HepG2 (cell line): Measurements from ENCODE around the gene CEMP1. TPM values are rescaled to one million over a fixed set of nuclear protein-coding genes. Genes with fewer than 3 reads are reported as not detected.

Experiments
- AGO2 ChIP-seq: fragments of 200-400 bp; formaldehyde crosslinking; optimal IDR thresholded peaks from 2 replicates; pipeline ENCODE3; 2017; ENCODE audit warnings: mild to moderate bottlenecking, low read depth, low read length, moderate library complexity
- DPF2 ChIP-seq: sonication (generic); formaldehyde crosslinking; IDR thresholded peaks from 2 replicates; pipeline ENCODE4 v1.4.0; 2020; ENCODE audit warnings: mild to moderate bottlenecking, low read depth, missing genetic modification reagents, borderline replicate concordance
- MTF2 ChIP-seq: sonication (generic); formaldehyde crosslinking; IDR thresholded peaks from 2 replicates; pipeline ENCODE4 v1.5.0; 2020; ENCODE audit warnings: missing genetic modification reagents, borderline replicate concordance
- SAFB2 ChIP-seq: sonication (generic); formaldehyde crosslinking; IDR thresholded peaks from 2 replicates; pipeline ENCODE4 v1.5.1; 2020; ENCODE audit warnings: missing genetic modification reagents, low read depth, mild to moderate bottlenecking, borderline replicate concordance
- SETDB1 ChIP-seq: sonication (generic); formaldehyde crosslinking; IDR thresholded peaks from 2 replicates; pipeline ENCODE4 v1.5.1; 2020; ENCODE audit warnings: missing genetic modification reagents, mild to moderate bottlenecking, borderline replicate concordance
- SMAD9 ChIP-seq: sonication (generic); formaldehyde crosslinking; IDR thresholded peaks from 2 replicates; pipeline ENCODE4 v1.5.1; 2020; ENCODE audit warnings: mild to moderate bottlenecking, missing genetic modification reagents
- ZBTB38 ChIP-seq: sonication (generic); formaldehyde crosslinking; IDR thresholded peaks from 2 replicates; pipeline ENCODE4 v1.5.1; 2020; ENCODE audit warnings: mild to moderate bottlenecking, missing genetic modification reagents
- ZFP82 ChIP-seq: sonication (generic); formaldehyde crosslinking; IDR thresholded peaks from 2 replicates; pipeline ENCODE4 v1.5.1; 2020; ENCODE audit warnings: mild to moderate bottlenecking, missing genetic modification reagents, borderline replicate concordance
- ZNF251 ChIP-seq: sonication (generic); formaldehyde crosslinking; IDR thresholded peaks from 2 replicates; pipeline ENCODE4 v1.9.0; 2021; ENCODE audit warnings: mild to moderate bottlenecking, missing genetic modification reagents
- ZNF407 ChIP-seq: sonication (generic); formaldehyde crosslinking; IDR thresholded peaks from one replicate; pipeline ENCODE4 v1.5.1; 2020; ENCODE audit warnings: mild to moderate bottlenecking, missing genetic modification reagents; ENCODE audit errors: not compliant biosample characterization
- ZNF552 ChIP-seq: sonication (generic); formaldehyde crosslinking; IDR thresholded peaks from 2 replicates; pipeline ENCODE4 v1.9.0; 2022; ENCODE audit warnings: missing genetic modification reagents, mild to moderate bottlenecking, borderline replicate concordance
- ZNF770 ChIP-seq: sonication (generic); formaldehyde crosslinking; IDR thresholded peaks from 2 replicates; pipeline ENCODE4 v1.5.0; 2020; ENCODE audit warnings: mild to moderate bottlenecking, missing genetic modification reagents
- ZNF839 ChIP-seq: sonication (generic); formaldehyde crosslinking; IDR thresholded peaks from 2 replicates; pipeline ENCODE4 v1.4.0; 2020; ENCODE audit warnings: missing genetic modification reagents, mild to moderate bottlenecking, borderline replicate concordance
- polyA plus RNA-seq, 8 experiments: library from polyadenylated mRNA; depleted of rRNA in 3 of 8; stranded (reverse) in 7 of 8; unstranded in 1 of 8; fragments of >200 nt; fragmentation: Illumina TruSeq in 4 of 8; extraction: Trizol in 4 of 8; gene quantifications; 2 replicates each; pipeline versions ENCODE4 v1.2.1 to v1.2.3, GENCODE V29; 2011 to 2016; ENCODE audit warnings: low read depth in 4 of 8, missing spikeins in 1 of 8, mixed read lengths in 1 of 8; ENCODE audit not compliant: insufficient read depth in 1 of 8
- total RNA-seq, 5 experiments: library from RNA; depleted of rRNA; stranded (reverse); fragments of >200 nt; fragmentation: Illumina TruSeq; extraction: Trizol; gene quantifications; 2 replicates each; pipeline ENCODE4 v1.2.3, GENCODE V29; 2016; ENCODE audit warnings: low read depth in 1 of 5
- TF ChIP-seq, protein P1 (sequence below): sonication (generic); formaldehyde crosslinking; IDR thresholded peaks from 2 replicates; pipeline ENCODE4 v1.4.0; 2020; ENCODE audit warnings: low read depth, missing genetic modification reagents

CEMP1 gene
- total and polyA plus RNA-seq, 2 of the 13 experiments (the other 11 are each of a cell fraction or from before 2014, with no cell fraction given), result not detected

- TF ChIP-seq ZNF407 (CRISPR knock-in tag) (no peak), SETDB1 (CRISPR knock-in tag) (no peak), ZNF770 (CRISPR knock-in tag) (no peak), ZNF251 (CRISPR knock-in tag) (no peak), AGO2 (no peak), SMAD9 (CRISPR knock-in tag) (no peak), MTF2 (CRISPR knock-in tag) (no peak), DPF2 (CRISPR knock-in tag) (no peak), SAFB2 (CRISPR knock-in tag) (no peak), ZBTB38 (peak; percentile 82), ZFP82 (no peak), ZNF552 (no peak), ZNF839 (no peak)
- TF ChIP-seq, protein P1, sequence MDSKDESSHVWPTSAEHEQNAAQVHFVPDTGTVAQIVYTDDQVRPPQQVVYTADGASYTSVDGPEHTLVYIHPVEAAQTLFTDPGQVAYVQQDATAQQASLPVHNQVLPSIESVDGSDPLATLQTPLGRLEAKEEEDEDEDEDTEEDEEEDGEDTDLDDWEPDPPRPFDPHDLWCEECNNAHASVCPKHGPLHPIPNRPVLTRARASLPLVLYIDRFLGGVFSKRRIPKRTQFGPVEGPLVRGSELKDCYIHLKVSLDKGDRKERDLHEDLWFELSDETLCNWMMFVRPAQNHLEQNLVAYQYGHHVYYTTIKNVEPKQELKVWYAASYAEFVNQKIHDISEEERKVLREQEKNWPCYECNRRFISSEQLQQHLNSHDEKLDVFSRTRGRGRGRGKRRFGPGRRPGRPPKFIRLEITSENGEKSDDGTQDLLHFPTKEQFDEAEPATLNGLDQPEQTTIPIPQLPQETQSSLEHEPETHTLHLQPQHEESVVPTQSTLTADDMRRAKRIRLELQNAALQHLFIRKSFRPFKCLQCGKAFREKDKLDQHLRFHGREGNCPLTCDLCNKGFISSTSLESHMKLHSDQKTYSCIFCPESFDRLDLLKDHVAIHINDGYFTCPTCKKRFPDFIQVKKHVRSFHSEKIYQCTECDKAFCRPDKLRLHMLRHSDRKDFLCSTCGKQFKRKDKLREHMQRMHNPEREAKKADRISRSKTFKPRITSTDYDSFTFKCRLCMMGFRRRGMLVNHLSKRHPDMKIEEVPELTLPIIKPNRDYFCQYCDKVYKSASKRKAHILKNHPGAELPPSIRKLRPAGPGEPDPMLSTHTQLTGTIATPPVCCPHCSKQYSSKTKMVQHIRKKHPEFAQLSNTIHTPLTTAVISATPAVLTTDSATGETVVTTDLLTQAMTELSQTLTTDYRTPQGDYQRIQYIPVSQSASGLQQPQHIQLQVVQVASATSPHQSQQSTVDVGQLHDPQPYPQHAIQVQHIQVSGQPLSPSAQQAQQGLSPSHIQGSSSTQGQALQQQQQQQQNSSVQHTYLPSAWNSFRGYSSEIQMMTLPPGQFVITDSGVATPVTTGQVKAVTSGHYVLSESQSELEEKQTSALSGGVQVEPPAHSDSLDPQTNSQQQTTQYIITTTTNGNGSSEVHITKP (CRISPR knock-in tag), result peak; percentile 66; the same call in 1 of the 2 replicates
Observed at GRCh38 chr16:2516391-2517240, 14.6 kb downstream of the CEMP1 start (continued).
